Adrenal gland (tissue), 12 donors: ENCODE results near the gene NARS2. TPM values are rescaled to one million over a fixed set of nuclear protein-coding genes. Genes with fewer than 3 reads are reported as not detected.

ENCODE experiments used
- DNase-seq, 7 donors: peaks; one replicate each; pipeline ENCODE4 v3.0.0-alpha.2; 2019 to 2020
- H3K27ac ChIP-seq, 5 donors: fragments of 200-600 bp; sonication (generic) in 4 of 5; 1 replicate in 3 of 5; 2 replicates in 2 of 5; pipeline versions ENCODE4 v1.5.1 to v1.8.0; 2016 to 2020; ENCODE audit warnings: mild to moderate bottlenecking in 1 of 5
- H3K27me3 ChIP-seq: fragments of 200-600 bp; 2 replicates; pipeline ENCODE4 v1.8.0; 2021
- H3K36me3 ChIP-seq, 2 donors: fragments of 200-600 bp; replicated peaks in 1 of 2; 1 replicate in 1 of 2; 2 replicates in 1 of 2; pipeline versions ENCODE4 v1.5.1 to v1.8.0; 2018 to 2022
- H3K4me1 ChIP-seq, 2 donors: fragments of 200-600 bp; replicated peaks in 1 of 2; 1 replicate in 1 of 2; 2 replicates in 1 of 2; pipeline versions ENCODE4 v1.5.1 to v1.8.0; 2018 to 2021
- H3K4me3 ChIP-seq, 4 donors: fragments of 200-600 bp; sonication (generic) in 3 of 4; one replicate each; pipeline ENCODE4 v1.5.1; 2016 to 2018
- H3K9me3 ChIP-seq, 3 donors: fragments of 200-600 bp; sonication (generic) in 1 of 3; replicated peaks in 1 of 3; 1 replicate in 2 of 3; 2 replicates in 1 of 3; pipeline versions ENCODE4 v1.5.1 to v1.8.0; 2016 to 2021
- POLR2A ChIP-seq, 2 donors: fragments of 450-650 bp; IDR thresholded peaks; one replicate each; pipeline ENCODE4 v1.6.1; 2017; ENCODE audit warnings: antibody characterized with exemption in 2 of 2, mild to moderate bottlenecking in 2 of 2, moderate library complexity in 1 of 2
- WGBS, 4 donors: extraction: QIAGEN DNeasy Blood & Tissue Kit in 2 of 4; methylation state at CpG; one replicate each; pipeline versions ENCODE4 v1.1.5 to v1.1.7; 2013 to 2017; 5-methylcytosine and 5-hydroxymethylcytosine counted together
- intact Hi-C, 2 donors: fragments of 100-400 bp; cut with DNase I; formaldehyde crosslinking; loops; one replicate each; pipeline versions ENCODE4 v1.14.1 to v1.15.0; 2022 to 2023
- polyA plus RNA-seq, 3 donors: library from polyadenylated mRNA; stranded (reverse); fragments of 200-250 nt in 2 of 3; fragments of 350-450 nt in 1 of 3; fragmentation: Illumina TruSeq in 1 of 3; extraction: RNeasy Lipid Tissue Mini Kit (QIAGEN cat#74804) in 1 of 3; gene quantifications; one replicate each; pipeline ENCODE4 v1.2.3, GENCODE V29; 2013 to 2014
- total RNA-seq, 9 donors: library from RNA; depleted of rRNA in 4 of 9; stranded (reverse); fragments of >200 nt in 4 of 9; fragments of 120-200 nt in 1 of 9; fragmentation: NEBNext Ultra II Directional in 1 of 9; extraction: Animal tissue kit (Norgen Biotek cat#: 25700) in 1 of 9; gene quantifications; one replicate each; pipeline versions ENCODE4 v1.1.0 to v1.2.4, GENCODE V29; 2013 to 2023
- TF ChIP-seq, protein P1 (sequence below), 6 experiments: fragments of 450-650 bp in 4 of 6; fragments of 200-600 bp in 2 of 6; sonication (generic) in 1 of 6; IDR thresholded peaks; 1 replicate in 5 of 6; 2 replicates in 1 of 6; pipeline versions ENCODE4 v1.5.1 to v1.8.0; 2016 to 2021; ENCODE audit warnings: antibody characterized with exemption in 6 of 6, mild to moderate bottlenecking in 2 of 6, moderate library complexity in 1 of 6
- donor health status: healthy with polysubstance abuse.
- donor health status: Bipolar disorder and iron deficiency.
- donor health status: DM: yes; HTN: yes; CAD: no.
- donor health status: DM: no; HTN: no; CAD: no.
- donor health status: DM: no; HTN: no; CAD: no.
- donor health status: DM: yes; HTN: yes; CAD: no.

Gene NARS2
- total and polyA plus RNA-seq, 12 donors = 8.4 to 33.3 (median 21.1) TPM

- no peaks in the 10 kb centered on the region for H3K27me3 ChIP-seq
- no peaks in the 10 kb centered on the region for H3K36me3 ChIP-seq
- H3K27ac ChIP-seq = no peak overlapping the region
- H3K9me3 ChIP-seq = no peaks in the 10 kb centered on the region
- H3K4me3 ChIP-seq = no peak overlapping the region
- no peak for DNase-seq
- intact Hi-C loops = loop anchor here in 1 of 2 donors (10.0 kb wide), 1 partner anchor 104 kb away; no protein-coding TSS in a partner anchor
- TF ChIP-seq POLR2A (IDR thresholded peaks at IDR 0.05) = no peak
- TF ChIP-seq, protein P1, sequence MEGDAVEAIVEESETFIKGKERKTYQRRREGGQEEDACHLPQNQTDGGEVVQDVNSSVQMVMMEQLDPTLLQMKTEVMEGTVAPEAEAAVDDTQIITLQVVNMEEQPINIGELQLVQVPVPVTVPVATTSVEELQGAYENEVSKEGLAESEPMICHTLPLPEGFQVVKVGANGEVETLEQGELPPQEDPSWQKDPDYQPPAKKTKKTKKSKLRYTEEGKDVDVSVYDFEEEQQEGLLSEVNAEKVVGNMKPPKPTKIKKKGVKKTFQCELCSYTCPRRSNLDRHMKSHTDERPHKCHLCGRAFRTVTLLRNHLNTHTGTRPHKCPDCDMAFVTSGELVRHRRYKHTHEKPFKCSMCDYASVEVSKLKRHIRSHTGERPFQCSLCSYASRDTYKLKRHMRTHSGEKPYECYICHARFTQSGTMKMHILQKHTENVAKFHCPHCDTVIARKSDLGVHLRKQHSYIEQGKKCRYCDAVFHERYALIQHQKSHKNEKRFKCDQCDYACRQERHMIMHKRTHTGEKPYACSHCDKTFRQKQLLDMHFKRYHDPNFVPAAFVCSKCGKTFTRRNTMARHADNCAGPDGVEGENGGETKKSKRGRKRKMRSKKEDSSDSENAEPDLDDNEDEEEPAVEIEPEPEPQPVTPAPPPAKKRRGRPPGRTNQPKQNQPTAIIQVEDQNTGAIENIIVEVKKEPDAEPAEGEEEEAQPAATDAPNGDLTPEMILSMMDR (IDR thresholded peaks at IDR 0.05) = no peak
- 78 to 88% (median 79%) methylated on average over 2 of the region's 2 CpGs for WGBS, 4 donors
- H3K4me1 ChIP-seq = peaks cover 0 to 8% of the 10 kb centered on the region in 2 donors
Measured at GRCh38 chr11:78548911-78549590, 25.6 kb downstream of the NARS2 start.

GRCh38 chr11:78547931-78548705, 26.5 kb downstream of the NARS2 start:
- TF ChIP-seq POLR2A (IDR thresholded peaks at IDR 0.05) = no peak
- TF ChIP-seq, protein P1 (IDR thresholded peaks at IDR 0.05) = no peak
- Histone ChIP-seq H3K27me3 (no peaks in the 10 kb centered on the region), H3K4me1 (peaks cover 0 to 8% of the 10 kb centered on the region in 2 donors), H3K27ac (no peak overlapping the region), H3K4me3 (no peak overlapping the region), H3K9me3 (no peaks in the 10 kb centered on the region), H3K36me3 (no peaks in the 10 kb centered on the region)
- DNase-seq = no peak
- 89 to 95% (median 91%) methylated on average over 8 of the region's 8 CpGs for WGBS, 4 donors
- intact Hi-C loops = loop anchor here in 1 of 2 donors (10.0 kb wide), 1 partner anchor 103 kb away; no protein-coding TSS in a partner anchor

DNA sequence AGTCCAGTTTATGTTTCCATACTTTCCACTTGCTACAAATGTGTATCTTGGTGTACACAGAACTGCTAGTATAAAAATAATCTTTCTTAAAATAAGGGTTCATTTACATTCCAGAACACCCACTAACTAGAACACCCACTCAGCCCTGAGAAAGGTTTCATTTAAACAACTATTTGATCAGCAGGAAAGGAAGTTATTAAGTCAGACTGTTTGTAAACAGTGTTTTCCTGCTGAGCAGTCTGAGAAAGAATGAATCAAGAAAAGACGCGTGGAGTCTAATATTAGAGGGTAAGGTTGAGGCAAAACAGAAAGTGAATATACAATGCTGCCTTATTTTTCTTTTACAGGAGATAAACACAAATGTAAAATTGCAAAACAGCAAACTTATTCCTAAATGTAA, 32.7 kb downstream of the NARS2 start:
- DNase-seq = no peak
- Histone ChIP-seq H3K27me3 (no peaks in the 10 kb centered on the region), H3K27ac (no peak overlapping the region), H3K4me1 (no peaks in the 10 kb centered on the region), H3K4me3 (no peak overlapping the region), H3K9me3 (no peaks in the 10 kb centered on the region), H3K36me3 (no peaks in the 10 kb centered on the region)
- whole genome bisulfite sequencing, 4 donors = 66 to 74% (median 69%) methylated on average over 2 of the region's 2 CpGs
- no peak for TF ChIP-seq POLR2A (IDR thresholded peaks at IDR 0.05)
- TF ChIP-seq, protein P1 (IDR thresholded peaks at IDR 0.05) = no peak
- intact Hi-C loops = loop anchor here in 1 of 2 donors (10.0 kb wide), 1 partner anchor 97 kb away; no protein-coding TSS in a partner anchor

GRCh38 chr11:78541537-78541936, 33.1 kb downstream of the NARS2 start:
- WGBS, 4 donors = 79 to 92% (median 87%) methylated on average over 3 of the region's 3 CpGs
- DNase-seq = no peak
- no peak overlapping the region for H3K4me3 ChIP-seq
- intact Hi-C loops = loop anchor here in 1 of 2 donors (10.0 kb wide), 1 partner anchor 97 kb away; no protein-coding TSS in a partner anchor
- TF ChIP-seq, protein P1 (IDR thresholded peaks at IDR 0.05) = no peak
- TF ChIP-seq POLR2A (IDR thresholded peaks at IDR 0.05) = no peak
- H3K27ac ChIP-seq = no peak overlapping the region
- H3K9me3 ChIP-seq = no peaks in the 10 kb centered on the region
- H3K27me3 ChIP-seq = no peaks in the 10 kb centered on the region
- no peaks in the 10 kb centered on the region for H3K4me1 ChIP-seq
- H3K36me3 ChIP-seq = no peaks in the 10 kb centered on the region
